GM21381 (cell line): ENCODE results near the gene SCARF2.
"Not testable (repeated sequence)": the region's sequence is repeated elsewhere in the genome, so short reads cannot be mapped to it uniquely, and the experiment has no call there.

ENCODE experiments used
- ATAC-seq: cut with Tn5 transposase; IDR thresholded peaks from one replicate; pipeline ENCODE4 v1.9.1; 2021; ENCODE audit warnings: mild to moderate bottlenecking, moderate library complexity; ENCODE audit not compliant: unreplicated experiment

The SCARF2 gene

DNA sequence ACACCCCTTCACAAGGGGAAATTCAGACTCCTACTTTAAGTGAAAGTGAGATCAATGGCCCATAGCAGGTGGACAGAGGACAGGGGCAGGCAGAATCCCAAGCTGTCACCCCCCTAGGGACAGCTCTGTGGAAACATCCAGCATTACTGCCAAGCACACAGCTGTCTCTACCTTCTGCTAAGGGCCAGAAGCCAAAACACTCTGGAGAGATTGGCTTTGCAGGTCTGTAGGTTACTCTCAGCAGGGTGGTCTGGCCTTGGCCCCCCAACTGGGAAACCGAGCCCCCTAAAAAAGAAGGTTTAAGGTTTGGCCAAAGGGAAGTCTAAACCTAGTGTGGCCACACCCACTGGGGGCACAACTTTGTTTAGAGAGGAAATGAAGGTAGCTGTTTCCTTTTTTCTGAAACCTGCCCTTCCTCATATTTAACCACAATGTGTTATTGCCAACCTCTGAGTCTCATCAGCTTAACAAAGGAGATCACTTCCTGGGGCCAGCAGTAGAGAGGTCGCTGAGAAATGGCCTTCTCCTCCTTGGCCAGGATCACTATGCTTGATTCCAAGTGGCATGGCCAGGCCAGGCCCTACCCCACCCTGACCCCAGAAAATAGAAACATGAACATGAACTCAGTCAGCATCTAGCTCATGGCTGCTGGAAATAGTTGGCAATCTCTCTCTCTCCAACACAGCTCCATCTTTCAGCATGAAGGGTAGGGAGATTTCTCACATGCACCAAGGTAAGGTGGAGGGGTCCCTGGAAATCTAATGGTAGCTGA, 25.9 kb upstream of the SCARF2 start:
- ATAC-seq, result no peak

GRCh38 chr22:20459862-20460261, 22.2 kb upstream of the SCARF2 start:
- no peak for ATAC-seq

DNA sequence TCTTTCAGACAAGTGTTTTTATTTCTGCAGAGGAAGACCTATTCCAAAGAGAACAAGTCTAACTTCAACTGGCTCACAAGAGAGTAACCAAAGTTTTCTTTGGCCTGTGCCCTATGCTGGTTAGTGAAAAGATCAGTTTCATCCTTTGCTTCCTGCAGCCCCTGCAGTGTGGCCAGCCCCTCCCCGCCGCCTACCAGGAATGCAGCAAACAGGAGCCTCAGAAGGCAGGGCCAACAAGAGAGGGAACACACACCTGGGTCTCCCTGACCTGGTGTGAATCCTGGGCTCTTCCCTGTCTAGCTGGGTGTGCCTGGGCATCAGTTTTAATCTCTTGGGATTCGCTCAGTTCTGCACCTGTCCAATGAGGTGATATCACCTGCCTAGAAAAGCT, 21.5 kb upstream of the SCARF2 start:
- ATAC-seq, result no peak

DNA sequence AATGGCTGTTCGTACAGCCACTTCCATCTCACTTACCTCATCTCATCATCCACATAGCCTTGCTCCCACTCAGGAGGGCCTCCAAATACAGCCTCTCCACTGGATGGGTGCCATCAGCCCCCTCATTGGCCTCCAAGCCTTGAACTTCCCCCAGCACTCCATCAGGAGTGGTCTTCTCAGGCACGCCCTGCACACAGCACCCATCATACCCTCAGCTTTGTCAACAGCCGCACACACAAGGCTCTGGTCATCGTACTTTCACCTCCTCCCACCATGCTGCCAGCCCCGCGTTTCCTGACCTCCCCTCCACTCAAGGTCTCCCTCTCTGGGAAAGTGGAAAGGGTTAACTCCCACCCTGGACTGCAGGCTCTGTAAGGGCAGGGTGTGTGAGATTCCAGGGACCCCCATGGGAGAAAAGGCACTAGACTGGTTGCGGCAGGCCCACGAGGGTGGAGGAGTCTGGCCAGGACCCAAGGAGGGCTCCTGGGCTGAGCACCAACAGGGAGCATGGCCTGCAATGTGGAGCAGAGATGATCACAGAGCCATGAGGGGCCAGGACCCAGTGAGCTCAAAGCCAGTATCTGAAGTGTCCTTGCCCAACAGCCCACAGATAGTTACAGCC, 21.0 kb upstream of the SCARF2 start:
- no peak for ATAC-seq

GRCh38 chr22:20457506-20458240, 20.0 kb upstream of the SCARF2 start:
- ATAC-seq, result no peak

DNA sequence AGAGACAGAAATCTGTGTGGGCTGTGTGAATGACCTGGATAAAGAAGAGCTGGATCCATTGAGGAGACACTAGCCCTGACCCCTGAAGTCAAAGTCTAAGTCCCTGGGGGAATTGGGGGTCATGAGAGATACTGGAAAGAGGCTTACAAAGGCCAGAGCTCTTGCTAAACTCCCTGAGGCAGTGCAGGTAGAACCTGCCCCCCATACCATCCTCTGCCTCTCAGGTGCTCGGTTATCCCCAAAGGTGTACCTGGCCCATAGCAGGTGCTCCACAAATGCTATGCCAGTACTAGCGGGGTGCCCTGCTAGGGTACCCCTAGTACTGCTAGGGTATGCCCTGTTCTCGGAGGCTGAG, 19.1 kb upstream of the SCARF2 start:
- ATAC-seq, result no peak

- ATAC-seq, result no peak
Measured at GRCh38 chr22:20456064-20456721, 18.6 kb upstream of the SCARF2 start.

- no peak for ATAC-seq
Measured at GRCh38 chr22:20455709-20456063, 18.1 kb upstream of the SCARF2 start.

- ATAC-seq, result no peak
Measured at GRCh38 chr22:20453222-20453621, 15.6 kb upstream of the SCARF2 start.

DNA sequence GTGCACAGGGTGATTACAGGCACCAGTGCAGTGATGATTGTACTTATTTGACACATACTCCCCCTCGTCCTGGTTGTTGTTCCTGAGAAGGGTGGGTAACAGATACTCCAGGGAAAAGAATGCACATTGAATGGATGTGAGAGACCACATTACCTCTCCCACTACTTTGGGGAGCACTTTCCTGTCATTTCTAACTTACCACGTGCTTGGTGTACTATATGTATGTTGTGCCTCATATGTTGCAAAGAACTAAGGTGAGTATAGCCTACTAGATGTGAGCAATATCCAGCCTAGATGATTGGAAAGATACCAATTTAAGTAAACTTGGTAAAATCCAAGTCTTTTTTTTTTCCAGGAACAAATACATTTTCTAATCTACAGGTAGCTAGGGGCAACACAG, 14.3 kb upstream of the SCARF2 start:
- ATAC-seq, result no peak

GRCh38 chr22:20451129-20451778, 13.6 kb upstream of the SCARF2 start:
- not testable (repeated sequence) for ATAC-seq

DNA sequence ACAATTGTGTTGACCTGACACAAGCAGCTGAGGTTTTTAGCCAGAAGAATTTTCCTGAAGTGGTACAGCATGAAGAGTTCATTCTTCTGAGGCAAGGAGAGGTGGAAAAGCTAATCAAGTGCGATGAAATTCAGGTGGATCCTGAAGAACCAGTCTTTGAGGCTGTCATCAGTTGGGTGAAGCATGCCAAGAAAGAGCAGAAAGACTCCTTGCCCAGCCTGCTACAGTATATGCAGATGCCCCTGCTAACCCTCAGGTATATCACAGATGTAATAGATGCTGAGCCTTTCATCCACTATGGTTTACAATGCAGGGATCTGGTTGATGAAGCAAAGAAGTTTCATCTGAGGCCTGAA, 12.9 kb upstream of the SCARF2 start:
- ATAC-seq, result no peak

GRCh38 chr22:20449819-20450550, 12.4 kb upstream of the SCARF2 start:
- ATAC-seq, result no peak

DNA sequence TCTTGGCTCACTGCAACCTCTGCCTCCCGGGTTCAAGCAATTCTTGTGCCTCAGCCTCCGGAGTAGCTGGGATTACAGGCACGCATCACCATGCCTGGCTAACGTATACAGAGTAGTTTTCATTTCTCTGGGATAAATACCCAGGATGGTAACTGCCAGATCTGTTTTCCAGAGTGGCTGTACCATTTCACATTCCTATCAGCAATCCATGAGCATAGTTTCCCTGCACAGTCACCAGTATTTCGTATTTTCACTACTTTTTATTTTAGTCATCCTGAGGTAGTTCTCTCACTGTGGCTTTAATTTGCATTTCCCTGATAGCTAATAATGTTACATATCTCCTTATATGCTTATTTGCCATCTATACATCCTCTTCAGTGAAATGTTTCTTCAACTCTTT, 11.0 kb upstream of the SCARF2 start:
- no peak for ATAC-seq

DNA sequence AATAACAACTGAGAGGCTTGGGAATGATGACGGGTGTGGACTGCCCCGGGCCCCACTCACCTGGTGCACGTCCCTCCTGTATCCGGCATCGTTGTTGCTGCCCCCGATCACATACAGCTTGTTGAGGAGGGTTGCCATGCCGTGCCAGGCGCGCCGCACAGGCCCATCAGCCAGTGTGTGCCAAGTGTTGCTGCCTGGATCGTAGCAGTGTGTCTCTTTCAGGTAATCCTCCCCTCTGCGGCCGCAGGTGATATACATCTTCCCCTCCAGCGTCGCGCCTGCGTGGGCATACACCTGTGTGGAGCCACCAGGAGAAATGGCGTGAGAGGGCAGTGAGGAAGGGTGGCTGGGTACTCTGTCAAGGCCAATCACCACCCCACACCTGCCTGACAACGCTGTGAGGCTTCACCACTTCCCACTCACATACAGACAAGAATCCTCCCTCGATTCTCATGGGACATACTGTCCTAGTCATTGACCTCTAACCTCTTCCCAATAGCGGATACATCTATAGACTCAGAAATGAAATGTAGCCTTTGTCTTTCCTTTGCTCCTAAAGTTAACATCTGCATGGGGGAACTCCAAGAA, 8.9 kb upstream of the SCARF2 start:
- no peak for ATAC-seq

GRCh38 chr22:20444325-20444724, 6.7 kb upstream of the SCARF2 start:
- no peak for ATAC-seq

GRCh38 chr22:20442485-20443284, 5.1 kb upstream of the SCARF2 start:
- no peak for ATAC-seq

GRCh38 chr22:20441631-20442484, 4.2 kb upstream of the SCARF2 start:
- ATAC-seq, result no peak
